Bronchial smooth muscle cell (primary cell): ENCODE measurements around the gene RNF112. TPM values are rescaled to one million over a fixed set of nuclear protein-coding genes. Genes with fewer than 3 reads are reported as not detected.

Experiments
- total RNA-seq: library from RNA; depleted of rRNA; stranded (reverse); fragments of >200 nt; gene quantifications from 2 replicates; pipeline ENCODE4 v1.2.1, GENCODE V29; 2014

The RNF112 gene
- 0.34 and 1.4 TPM in 2 replicates for total RNA-seq

GRCh38 chr17:19410875-19411620 is at the start of gene RNF112:
TSS of gene RNF112 (plus strand) at chr17:19411232. CDS start at chr17:19411409, 177 bp downstream.

DNA sequence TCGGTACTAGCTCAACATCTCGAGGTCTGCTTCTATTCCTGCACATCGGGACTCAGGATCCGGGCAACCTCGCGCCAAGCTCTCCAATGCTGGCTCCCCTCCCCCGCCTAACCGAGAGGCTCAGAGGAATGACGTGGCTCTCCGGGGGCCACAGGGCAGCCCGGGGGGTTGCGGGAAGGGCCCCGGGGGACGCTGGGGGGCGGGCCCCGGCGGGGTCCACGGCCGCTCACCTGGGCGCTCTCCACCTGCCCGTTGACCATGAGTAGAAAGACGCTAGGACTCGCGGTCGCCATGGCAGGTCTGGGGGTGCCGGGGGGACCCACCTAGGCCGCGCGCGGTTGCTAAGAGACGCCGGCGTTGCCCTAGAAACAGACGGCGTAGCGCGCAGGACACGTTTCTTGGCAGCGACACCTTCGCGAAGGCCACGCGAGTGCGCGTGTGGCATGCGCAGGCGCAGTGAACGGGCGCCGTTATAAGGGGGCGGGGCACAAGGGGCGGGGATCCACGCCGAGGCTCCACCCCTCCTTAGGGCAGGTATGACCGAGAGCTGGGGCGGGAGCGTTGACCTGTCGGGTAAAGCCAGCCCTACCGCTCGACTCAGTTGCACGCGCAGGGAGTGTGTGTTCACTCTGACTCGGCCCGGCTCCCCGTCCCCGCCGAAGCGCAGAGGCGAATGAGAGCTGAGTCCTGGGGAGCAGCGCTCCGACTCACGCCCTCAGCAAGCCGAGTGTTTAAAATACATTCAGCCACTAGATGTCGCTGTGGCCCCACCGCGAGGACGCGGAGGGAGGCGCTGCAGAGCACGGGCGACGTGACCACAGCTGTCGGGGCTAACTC is 48.5 kb upstream of the RNF112 start, which contains the start of gene B9D1:
Gene B9D1, minus strand, starts transcription at position 447 of the 837 bp plus-strand sequence. Its CDS starts 154 bp downstream, at position 293.

GRCh38 chr17:19378416-19379360 is 32.3 kb upstream of the RNF112 start, which contains the start of gene MAPK7:
TSS of gene MAPK7 (plus strand) at chr17:19378498. CDS start at chr17:19378901, 403 bp downstream.

DNA sequence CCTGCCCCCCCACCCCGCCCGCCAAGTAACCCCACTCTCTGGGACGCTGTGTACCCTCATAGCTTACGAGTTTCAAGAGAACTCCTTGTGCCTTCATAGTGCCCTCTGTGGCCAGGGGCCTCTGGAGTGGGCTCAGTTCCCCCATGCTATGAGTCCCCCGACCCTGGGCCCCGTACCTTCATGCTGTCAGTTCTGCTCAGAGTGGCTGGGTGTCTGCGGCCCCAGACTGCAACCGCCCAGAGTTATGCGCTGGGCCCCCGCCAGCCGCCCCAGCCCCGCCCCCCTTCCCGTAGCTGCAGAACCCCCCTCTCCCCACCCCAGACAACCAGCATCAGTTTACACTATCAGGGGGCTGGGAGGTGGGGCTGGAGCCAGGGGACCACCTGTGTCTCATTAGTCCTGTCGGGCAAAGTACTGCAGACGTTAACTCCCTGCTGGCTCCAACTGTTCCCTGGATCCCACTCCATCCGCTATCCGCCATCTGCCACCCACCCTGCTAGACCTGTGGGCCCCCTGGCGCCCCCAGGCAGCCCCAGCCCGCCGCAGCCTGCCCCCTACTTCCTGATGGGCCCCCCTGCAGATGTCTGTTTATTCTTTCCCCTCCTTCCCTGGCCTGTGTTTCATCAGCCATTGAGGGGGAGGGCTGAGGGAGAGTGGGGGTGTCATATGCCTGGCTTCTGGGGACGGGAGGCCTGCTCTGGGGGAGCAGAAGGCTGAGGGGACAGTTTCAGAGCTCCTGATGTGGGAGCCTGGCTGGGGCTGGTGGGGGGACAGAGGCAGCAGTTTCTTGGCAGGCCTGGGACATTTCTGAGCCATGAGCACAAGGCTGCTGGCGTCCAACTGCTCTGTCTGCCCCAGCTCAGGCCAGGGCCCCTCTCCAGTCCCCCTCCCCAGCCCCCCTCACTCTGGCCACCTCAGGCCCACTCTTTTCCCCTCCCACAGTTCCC is 23.8 kb upstream of the RNF112 start, which contains the start of gene MFAP4:
Gene MFAP4, minus strand, starts transcription at position 217 of the 947 bp plus-strand sequence. Its CDS starts 35 bp downstream, at position 182.

Other genes starting within 250 kb of the RNF112 start
- gene EPN2, start 173.9 kb upstream of the RNF112 start, total RNA-seq, result 18.8 and 23.9 TPM in 2 replicates
- 30.5 and 44.1 TPM in 2 replicates for gene B9D1, start 48.5 kb upstream of the RNF112 start, total RNA-seq
- 10.4 and 17.4 TPM in 2 replicates for gene MAPK7, start 32.7 kb upstream of the RNF112 start, total RNA-seq
- gene MFAP4, start 24.0 kb upstream of the RNF112 start, total RNA-seq, result 47.1 and 105 TPM in 2 replicates
- gene SLC47A1, start 122.6 kb downstream of the RNF112 start, total RNA-seq, result 0.16 TPM in 1 of 2 replicates, not detected in the other
- 30.7 and 45.4 TPM in 2 replicates for gene ALDH3A2, start 237.5 kb downstream of the RNF112 start, total RNA-seq